HG03175 (cell line): ENCODE results near the gene HAUS1.

ENCODE experiments used
- ATAC-seq: cut with Tn5 transposase; IDR thresholded peaks from one replicate; pipeline ENCODE4 v1.9.1; 2021; ENCODE audit warnings: mild to moderate bottlenecking, moderate library complexity; ENCODE audit not compliant: unreplicated experiment

The HAUS1 gene, protein sequence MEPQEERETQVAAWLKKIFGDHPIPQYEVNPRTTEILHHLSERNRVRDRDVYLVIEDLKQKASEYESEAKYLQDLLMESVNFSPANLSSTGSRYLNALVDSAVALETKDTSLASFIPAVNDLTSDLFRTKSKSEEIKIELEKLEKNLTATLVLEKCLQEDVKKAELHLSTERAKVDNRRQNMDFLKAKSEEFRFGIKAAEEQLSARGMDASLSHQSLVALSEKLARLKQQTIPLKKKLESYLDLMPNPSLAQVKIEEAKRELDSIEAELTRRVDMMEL

DNA sequence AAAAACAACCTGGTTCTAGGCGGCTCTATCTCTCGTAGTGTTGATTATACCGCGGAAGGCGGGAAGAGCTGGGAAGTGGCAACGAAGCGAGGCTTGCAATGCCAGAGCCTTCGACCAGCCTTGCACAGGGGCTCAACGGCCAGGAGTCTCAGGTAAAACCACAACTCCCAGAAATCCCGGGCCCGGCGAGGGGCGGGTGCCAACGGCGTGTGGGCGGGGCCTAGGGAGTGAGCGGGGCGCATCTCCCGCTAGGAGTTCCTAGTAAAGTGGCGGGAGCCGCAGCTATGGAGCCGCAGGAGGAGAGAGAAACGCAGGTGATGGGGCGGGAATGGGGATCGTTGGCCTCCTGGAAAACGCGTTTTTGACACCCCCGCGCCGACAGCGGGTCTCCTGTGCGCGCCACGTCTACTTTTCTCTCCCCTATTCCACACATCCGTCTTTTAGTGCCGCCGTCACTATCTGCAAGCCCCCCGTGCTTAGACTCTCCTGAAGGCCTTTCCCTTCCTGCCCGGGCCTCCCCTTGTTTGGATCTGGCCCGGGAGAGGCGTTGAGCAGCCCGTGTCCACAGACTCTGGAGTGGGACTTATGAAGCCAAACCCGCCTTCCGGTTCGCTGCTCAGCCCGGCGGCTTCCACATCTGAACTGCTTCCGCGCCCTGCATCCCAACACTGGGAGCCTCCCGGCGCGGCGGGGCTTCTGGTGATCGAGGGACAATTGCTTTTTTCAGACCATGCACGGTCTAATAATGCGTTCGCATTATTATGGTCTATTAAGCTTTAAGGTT lies at the start of gene HAUS1:
Gene HAUS1, plus strand, starts transcription at position 258 of the 784 bp plus-strand sequence. Its CDS starts 27 bp downstream, at position 285.
- ATAC-seq = peak; percentile 94

DNA sequence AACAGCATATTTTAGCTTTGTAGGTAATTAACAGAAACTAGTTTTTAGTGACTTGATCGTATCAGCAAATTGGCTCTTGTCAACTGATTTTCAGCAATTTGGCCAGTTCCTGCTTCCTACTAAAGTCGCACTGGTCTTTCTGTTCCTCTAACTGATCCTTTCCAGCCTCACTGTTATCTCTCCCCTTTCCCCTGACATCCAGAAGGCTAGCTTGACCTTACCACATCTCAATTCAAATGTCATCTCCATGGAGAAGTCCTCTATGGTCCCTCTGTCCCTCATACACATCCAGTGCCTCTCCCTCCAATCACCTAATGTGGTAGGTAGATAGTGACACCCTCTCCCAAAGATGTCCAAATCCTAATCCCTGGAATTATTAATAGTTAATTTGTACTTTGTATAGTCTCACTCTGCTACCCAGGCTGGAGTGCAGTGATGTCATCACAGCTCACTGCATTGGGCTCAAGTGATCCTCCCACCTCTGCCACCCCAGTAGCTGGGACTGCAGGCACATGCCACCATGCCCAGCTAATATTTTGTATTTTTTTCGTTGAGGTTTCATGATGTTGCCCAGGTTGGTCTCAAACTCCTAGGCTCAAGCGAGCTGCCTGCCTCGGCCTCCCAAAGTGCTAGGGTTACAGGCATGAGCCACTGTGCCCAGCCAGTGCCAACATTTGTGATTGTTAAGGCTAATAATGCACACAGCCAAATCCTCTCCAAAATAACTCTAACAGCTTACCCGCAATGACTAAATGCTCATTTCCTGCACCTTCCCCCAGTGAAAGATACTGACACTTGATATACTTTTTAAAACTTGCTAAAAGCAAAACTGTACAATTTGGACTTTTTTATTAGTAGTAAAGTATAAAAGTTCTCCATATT lies 49.0 kb upstream of the HAUS1 start:
- ATAC-seq = no peak

DNA sequence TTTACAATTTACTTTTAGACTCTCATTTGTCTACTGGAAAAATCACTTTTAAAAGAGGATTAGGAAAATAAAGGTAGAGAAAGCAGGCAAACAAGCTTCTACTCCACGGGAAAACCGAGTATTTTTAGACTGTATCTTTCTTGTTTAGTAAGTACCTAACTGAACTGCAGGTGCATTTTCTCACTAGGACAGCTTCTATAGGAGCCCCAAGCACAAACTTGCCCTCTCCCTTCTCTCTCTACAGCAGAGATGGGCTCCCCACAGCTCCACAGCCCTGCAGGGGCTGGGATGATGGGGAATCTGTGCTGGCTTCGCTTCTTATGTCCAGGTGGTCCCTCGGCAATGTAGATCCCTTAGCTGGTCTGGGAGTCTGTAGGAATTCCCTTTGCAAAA lies 48.4 kb upstream of the HAUS1 start:
- ATAC-seq = no peak

DNA sequence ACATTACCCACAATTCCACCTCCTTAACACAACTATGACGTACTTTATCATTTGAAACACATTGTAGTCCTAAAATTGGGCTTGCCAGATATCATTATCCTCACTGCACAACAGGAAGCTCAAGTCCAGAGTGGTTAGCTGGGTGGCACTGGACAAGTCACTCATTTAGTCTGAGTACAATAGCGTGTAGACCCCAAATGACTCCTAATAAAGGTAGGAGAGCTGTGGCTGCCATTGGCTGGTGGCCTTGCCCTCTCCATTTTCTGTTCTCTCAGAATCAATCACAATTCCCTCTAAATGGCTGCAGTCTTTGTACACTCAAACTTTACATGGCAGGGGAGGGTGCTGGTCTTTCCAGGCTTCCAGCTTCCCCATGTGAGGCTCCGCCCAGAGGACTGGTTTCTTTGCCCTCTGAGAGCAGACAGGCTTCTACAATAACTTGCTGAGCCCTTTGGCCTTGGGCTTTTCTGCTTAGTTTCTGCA lies 43.8 kb upstream of the HAUS1 start:
- no peak for ATAC-seq

DNA sequence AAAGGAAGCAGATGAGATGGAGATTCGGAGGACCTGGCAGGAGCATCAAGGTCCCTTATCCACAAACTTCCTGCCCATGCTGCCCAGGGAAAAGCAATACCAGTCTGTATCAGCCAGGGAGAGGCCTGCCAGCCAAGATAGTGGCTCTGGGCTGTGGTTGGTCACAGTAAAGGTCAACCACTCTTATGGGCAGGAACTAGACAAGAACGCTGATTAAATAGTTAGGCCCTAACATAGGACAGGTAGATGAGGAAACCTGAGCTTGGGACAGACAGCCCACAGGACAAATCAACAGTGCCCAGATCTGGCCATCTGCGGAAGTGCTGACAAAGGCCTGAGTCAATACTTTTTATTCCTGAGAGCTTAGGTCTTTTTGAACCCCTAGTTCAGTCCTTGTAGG lies 42.8 kb upstream of the HAUS1 start:
- ATAC-seq = no peak

DNA sequence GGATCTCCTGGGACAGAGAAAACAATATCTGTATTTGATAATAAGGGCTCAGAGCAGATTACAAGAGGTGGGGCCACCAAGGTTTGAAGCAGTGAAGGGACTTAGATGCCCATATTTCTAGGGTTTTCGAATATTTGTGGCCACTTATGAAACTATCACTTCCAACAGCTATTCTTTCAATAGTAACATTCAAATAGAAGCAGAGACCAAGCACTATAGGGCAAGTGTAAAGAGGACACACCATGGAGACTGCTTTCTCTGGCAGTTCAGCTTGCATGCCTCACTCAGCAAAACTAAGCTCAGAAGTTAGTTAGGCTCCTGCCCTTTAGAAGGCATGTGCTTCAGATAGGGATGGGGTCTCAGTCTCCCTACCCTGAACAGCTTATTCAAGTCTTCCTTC lies 42.4 kb upstream of the HAUS1 start:
- no peak for ATAC-seq

DNA sequence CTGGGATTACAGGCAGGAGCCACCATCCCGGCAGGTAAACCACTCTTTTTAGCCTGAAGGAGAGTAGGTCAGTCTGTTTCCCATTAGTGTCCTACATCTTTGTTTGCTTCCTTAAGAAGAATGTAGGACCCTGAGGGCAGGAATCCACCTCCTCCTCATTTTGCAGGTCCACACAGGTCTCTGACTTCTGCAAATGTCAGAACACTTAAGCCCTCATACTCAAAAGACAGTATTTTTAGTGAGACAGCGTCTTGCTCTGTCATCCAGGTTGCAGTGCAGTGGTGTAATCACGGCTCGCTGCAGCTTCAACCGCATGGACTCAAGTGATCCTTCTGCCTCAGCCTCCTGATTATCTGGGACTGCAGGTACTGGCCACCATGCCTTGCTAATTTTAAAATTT lies 41.4 kb upstream of the HAUS1 start:
- no peak for ATAC-seq

DNA sequence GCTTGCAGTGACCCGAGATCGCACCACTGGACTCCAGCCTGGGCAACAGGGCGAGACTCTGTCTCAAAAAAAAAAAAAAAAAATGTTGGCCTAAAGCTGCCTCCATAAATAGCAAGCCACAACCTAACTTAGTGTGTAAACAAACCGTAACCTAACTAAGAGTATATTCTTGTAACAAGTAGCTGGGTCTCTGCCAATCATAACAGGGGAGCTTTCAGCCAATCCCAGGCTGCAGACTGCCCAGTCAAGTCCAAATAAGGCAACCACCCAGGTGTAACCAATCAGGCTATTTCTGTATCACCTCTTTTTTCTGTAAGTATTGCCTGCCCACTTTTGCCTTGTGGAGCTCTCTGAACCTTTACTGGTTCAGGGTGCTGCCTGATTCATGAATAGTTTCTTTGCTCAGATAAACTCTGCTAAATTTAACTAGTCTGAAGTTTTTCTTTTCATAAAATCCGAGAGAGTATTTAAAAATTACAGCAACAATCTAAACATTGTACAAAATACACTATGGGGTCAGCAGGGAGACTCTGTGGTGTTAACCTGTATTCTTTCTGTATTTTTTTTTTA lies 36.7 kb upstream of the HAUS1 start:
- ATAC-seq = no peak

DNA sequence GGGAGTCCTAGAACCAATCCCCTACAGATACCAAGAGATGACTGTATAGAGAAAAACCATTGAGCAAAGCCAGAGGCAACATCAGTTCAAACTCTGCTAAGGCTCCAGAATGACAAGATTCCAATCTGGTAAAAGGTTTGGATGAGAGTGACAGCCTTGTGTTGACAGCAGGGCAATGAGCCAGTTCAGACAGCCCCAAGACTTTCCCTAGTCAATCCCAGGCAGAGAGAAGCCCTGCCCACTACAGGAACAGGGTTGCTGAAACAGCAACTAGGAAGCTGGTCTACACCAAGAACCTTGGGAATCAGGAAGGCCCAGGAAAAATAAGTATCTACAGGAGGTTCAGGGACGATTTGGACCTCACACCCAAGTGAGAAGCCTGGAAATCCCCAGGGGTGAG lies 35.4 kb upstream of the HAUS1 start:
- ATAC-seq = no peak

DNA sequence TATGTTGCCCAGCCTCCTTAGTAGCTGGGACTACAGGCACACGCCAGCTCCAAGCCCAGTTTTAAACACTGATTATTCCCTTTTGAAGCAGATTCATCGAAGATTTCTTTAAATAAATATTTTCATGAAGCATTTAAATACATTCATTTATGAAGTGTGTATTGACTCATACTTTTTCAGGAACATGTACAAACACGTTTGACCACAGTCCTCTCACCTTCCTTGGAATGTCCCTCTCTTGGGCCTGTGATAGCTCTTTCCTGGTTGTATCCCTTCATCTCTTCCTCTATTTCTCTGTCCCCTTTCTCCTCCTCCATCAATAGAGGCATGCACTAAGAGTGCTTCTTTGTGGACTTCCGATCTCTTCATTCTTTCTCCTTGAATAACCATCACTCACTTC lies 34.7 kb upstream of the HAUS1 start:
- ATAC-seq = no peak

DNA sequence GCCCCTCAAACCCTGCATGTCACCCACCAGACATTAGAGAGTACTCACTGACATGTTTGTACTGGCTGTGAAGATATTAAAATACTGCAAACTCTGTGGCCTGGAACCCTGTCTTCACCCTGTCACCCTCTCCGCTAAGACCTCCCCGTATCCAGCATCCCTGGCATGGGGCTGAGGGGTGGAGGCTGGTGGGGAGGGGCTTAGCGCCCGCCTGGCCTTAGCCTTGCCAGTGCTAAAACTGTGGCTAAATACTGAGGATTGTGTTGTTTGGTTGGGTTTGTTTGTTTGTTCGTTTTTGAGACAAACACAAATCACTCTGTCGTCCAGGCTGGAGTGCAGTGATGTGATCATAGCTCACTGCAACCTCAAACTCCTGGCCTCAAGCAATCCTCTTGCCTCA lies 34.0 kb upstream of the HAUS1 start:
- no peak for ATAC-seq

DNA sequence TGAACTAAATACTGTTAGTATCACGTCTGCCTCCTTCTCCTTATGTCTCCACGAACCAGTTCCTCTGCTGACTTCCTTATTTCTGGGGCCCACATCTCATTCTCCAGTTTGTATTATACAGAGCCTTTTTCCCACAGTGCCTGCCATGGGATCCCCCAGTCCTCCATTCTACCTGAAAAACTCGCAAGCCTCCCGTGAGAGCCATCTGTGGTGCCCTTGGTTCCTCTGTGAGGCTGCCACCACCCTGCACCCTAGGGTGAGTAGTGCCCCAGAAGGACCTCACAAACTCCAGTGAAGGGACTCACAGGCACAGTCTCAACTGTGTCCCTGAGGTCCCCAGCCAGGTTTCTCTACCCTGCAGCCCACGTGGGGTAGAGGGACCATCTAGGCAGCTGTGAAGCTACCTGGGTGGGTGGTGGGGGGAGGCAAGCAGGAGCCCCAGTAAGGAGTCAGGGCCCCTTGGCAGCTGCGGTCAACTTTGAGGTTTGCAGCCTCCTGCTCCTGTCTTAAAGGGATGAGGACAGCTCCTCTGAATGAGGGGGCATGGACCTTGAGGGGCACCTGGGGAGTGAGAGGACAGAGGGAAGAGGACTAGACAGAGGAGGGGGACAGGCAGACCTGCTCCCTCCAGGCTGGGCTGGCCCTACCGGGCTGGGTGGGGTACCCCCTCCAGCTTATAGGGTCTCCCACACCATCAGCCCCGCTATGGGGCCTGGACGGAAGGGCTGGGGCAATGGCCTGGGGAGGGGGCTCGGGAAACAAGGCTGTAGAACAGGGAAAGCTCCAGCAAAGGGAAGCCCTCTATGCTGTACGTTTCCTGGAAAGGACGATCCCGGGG lies 33.2 kb upstream of the HAUS1 start:
- ATAC-seq = no peak

DNA sequence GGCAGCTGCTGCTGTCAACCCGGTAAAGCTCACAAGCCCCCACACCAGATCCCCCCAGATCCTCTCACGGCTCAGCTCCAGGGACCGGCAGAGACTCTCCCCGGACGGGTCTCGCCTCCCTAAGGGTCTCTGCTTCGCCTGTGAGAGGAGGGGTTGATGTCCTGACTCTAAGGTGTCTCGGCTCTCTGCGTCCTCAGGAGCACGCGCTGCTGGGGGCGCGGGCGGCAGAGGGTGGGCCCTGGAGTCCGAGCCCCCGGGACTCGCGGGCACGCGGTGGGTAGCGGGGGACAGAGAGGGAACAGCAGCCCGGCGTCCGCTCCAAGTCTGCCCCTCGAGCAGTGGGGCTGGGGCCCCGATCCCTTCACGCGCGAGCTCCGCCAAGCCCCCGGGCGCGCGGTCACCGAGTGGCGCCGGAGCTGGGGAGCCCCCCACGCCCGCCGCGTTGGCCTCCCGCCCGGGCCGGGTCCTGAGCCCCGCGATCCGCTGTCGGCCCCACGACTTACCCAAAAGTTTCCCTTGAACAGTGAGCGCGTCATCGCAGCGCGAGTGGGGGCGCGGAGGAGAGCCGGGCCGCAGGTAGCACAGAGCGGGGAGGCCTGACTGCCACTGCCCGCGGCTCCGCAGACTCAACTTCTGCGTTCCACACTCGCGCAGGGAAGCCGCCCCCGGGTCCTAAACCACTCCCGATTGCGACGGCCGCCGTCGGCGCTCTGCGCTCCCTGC lies 32.4 kb upstream of the HAUS1 start, which contains the start of gene PSTPIP2:
Gene PSTPIP2, minus strand, starts transcription at position 608 of the 723 bp plus-strand sequence. Its CDS starts 72 bp downstream, at position 536.
- ATAC-seq = peak; percentile 78

DNA sequence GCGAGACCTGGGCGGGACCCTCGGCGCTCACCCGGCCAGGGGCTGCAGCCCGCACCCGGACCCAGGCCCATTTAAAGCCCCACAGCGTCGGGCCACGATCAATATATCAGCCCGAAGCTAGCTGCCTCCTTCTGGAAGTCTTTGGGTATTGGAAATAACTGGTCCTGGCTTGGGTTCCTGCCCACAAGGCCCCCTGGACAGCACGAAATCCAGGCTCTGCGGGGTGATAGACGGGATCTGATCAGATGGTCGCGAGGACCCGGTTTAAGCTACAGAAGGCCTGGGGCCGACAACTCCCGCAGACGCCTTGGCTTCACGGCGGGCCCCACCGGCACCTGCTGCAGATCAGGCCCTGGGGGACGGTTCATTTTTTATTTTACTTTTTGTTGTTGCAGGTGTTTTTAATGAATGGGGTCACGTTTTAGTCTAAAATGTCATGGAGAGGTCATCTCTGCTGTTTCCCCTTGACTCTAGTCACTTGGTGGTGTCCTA lies 31.8 kb upstream of the HAUS1 start:
- no peak for ATAC-seq

DNA sequence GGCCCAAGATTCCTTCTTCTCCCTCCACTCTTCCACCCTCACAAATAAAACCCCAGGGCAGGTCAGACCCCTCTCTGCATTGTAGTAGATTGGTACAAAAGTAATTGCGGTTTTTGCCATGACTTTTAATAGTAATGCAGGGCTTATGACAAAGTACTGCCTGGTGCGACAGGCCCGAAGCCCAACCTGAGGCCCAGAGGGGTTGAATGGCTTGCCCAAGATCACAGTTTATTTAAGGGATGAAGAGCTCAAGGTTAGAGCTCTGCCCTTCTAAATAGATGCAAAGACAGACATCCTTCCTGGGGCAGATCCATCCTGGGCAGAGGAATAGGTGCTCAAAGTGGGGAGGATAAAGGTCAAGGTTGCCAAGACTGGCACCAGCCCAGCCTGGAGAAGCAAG lies 31.2 kb upstream of the HAUS1 start:
- no peak for ATAC-seq

DNA sequence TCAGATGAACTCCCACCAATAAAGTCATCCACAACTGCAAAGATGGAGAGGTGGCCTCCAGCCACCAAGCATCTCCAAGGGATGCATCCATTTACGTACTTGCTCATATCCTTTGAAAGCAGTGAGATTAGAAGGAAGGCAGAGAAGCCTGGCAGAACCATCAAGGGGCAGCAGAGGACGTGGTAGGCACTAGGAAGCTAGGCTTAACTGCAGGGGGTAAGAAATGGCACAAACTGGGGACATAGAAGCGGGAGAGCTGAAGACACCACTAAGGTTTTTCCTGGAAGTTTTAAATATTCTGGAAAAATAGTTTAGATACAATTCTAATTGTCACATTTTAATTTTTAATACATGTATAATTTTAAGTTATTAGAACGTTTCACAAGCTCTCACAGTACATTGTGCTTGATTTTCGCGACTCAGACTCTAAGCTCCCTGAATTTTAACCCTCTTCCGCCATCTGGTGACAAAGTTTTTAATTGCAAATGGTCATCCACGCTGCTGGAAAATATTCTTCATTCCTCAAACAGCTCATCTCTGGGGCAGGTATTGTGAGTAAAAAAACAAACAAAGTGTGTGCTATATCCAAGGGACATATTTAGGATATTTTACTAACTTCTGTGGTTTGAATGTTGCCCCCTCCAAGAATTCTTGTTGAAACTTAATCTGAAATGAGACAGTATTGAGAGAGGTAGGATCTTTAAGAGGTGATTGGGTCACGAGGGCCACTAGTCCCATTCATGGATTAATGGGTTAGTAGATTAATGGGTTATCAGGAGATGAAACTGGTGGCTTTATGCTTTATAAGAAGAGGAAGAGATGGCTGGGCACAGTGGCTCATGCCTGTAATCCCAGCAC lies 30.5 kb upstream of the HAUS1 start:
- ATAC-seq = no peak

DNA sequence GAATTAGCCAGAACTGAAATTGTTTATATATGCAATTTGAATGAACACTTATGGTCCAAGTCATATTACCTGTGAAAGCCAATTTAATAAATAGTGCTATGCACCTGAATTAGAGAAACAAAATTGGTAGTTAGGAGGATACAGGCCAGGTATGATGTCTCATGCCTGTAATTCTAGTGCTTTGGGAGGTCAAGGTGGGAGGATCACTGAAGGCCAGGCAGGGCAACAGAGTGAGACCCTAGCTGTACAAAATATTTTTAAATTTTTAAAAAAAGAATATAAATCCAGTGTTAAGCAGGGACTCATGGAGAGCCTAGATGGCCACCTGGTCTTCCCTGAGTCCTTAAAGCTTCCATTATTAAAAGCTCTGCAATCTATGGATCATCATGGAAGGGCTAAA lies 24.8 kb upstream of the HAUS1 start:
- no peak for ATAC-seq

DNA sequence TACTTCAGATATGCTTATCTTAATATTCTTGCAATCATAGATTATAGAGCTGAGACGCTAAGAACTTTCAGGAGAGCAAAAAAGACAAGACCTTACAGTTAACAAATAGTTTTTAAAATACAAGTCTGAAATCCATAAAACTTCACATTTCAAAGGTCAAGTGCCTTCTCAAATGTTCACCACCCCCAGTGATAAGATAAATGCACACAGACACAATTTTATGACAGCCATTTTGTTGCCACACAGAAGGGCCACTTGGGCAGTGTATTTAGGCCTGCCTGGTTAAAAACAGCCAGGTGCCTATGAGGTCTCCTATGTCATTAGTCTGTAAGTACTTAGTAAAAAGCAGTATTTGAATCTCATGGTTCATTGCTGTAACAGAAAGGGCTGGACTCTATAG lies 24.0 kb upstream of the HAUS1 start:
- no peak for ATAC-seq
